ENCODE measurements around the gene NDC1.

NDC1 gene

DNA sequence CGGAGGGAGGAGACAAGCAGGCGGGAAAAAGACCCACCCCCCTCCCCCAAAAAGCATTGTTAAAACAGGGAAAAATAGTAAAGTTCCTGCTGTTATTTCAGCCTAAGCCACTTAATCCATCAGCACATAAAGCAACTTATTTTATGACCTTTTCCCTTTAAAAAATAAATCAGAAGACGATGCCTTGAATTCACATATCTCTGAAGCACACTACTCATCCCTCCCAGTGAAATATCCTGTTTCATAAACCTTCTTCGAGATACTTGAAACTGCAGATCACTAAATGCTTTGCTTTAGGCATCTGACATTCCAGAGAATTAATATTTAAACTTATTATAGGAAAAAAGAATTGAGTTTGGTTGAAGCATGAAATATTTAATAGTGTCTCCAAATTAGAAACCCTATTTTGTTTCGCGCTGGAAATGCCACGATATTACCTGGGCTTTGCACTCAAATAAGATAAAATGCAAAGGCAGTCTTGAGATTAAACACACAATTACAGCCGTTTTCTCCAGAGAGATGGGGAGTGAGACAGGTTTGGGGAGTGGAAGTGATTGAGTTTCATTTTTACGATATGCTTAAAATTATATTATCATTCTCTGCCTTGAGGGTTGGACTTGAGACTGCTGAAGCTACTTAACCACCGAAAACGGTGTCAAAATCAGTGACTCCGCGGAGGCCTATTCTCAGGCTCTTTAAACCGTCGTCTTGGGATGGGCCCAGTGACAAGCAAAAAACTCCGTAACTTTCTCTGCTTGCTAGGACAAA is 108.5 kb downstream of the NDC1 start:
- H3K4me2 ChIP-seq = no peak overlapping the region
- TF ChIP-seq, protein P1, sequence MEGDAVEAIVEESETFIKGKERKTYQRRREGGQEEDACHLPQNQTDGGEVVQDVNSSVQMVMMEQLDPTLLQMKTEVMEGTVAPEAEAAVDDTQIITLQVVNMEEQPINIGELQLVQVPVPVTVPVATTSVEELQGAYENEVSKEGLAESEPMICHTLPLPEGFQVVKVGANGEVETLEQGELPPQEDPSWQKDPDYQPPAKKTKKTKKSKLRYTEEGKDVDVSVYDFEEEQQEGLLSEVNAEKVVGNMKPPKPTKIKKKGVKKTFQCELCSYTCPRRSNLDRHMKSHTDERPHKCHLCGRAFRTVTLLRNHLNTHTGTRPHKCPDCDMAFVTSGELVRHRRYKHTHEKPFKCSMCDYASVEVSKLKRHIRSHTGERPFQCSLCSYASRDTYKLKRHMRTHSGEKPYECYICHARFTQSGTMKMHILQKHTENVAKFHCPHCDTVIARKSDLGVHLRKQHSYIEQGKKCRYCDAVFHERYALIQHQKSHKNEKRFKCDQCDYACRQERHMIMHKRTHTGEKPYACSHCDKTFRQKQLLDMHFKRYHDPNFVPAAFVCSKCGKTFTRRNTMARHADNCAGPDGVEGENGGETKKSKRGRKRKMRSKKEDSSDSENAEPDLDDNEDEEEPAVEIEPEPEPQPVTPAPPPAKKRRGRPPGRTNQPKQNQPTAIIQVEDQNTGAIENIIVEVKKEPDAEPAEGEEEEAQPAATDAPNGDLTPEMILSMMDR (conservative IDR thresholded peaks at IDR 0.05; ENCODE audit: low read depth, low read length) = no peak
- H3K27me3 ChIP-seq (ENCODE audit: insufficient read depth, low read depth) = no peaks in the 10 kb centered on the region
- H3K4me1 ChIP-seq (ENCODE audit: low read depth, poor library complexity, severe bottlenecking) = peaks cover 29% of the 10 kb centered on the region
- peaks cover 10% of the 10 kb centered on the region; the same call in 1 of the 2 replicates for H3K79me2 ChIP-seq (ENCODE audit: insufficient read depth, low read depth)
- H3K9ac ChIP-seq = no peak overlapping the region
- no peak overlapping the region for H3K4me3 ChIP-seq (IDR thresholded peaks at IDR 0.05; ENCODE audit: insufficient read depth, low read depth, low read length)
- no peak overlapping the region for H3K27ac ChIP-seq
- H3K36me3 ChIP-seq (ENCODE audit: insufficient read depth) = no peaks in the 10 kb centered on the region
- no peak overlapping the region for H2AFZ ChIP-seq (ENCODE audit: low read depth)
- no peaks in the 10 kb centered on the region for H4K20me1 ChIP-seq (ENCODE audit: insufficient read depth)

DNA sequence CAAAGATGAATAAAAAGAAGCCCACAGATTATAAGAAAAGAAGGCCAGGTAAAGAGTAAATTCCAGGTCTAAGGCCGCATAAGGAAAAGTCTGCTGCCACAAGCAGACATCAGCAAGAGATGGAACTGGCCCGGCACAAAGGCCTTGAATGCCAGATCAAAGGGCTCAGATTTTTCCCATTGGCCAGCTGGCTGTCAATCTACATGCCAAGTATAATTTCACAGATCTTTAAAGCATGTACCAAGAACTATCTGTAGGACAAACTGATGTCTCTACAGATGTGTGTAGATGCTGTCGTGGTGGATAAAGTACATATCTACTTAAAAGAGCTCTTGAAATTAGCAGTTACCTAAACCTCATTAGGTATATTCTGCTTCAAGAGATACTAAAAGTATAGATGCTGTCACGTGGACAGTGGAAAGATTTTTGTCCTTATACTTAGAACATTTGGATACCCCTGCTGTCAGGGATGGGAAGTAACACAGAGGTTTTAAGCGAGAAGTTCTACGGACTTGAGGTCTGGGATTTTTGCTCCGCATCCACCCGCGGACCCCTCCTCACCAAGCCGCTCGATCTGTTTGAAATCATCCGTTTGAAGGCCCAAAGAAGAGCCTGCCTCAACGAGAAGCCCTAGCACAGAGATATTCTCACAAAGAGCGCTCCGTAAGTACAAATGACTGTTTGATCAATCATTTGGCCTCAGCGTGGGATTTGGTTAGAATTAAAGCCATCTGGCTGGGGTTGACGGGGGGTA is 109.2 kb downstream of the NDC1 start:
- Histone ChIP-seq H3K79me2 (ENCODE audit: insufficient read depth, low read depth) (peaks cover 10% of the 10 kb centered on the region; the same call in 1 of the 2 replicates), H3K4me3 (IDR thresholded peaks at IDR 0.05; ENCODE audit: insufficient read depth, low read depth, low read length) (no peak overlapping the region), H3K4me2 (no peak overlapping the region), H3K36me3 (ENCODE audit: insufficient read depth) (no peaks in the 10 kb centered on the region), H2AFZ (ENCODE audit: low read depth) (no peak overlapping the region), H3K27me3 (ENCODE audit: insufficient read depth, low read depth) (no peaks in the 10 kb centered on the region), H4K20me1 (ENCODE audit: insufficient read depth) (no peaks in the 10 kb centered on the region), H3K9ac (no peak overlapping the region), H3K27ac (no peak overlapping the region), H3K4me1 (ENCODE audit: low read depth, poor library complexity, severe bottlenecking) (peaks cover 21% of the 10 kb centered on the region)
- TF ChIP-seq, protein P1 (conservative IDR thresholded peaks at IDR 0.05; ENCODE audit: low read depth, low read length) = no peak

DNA sequence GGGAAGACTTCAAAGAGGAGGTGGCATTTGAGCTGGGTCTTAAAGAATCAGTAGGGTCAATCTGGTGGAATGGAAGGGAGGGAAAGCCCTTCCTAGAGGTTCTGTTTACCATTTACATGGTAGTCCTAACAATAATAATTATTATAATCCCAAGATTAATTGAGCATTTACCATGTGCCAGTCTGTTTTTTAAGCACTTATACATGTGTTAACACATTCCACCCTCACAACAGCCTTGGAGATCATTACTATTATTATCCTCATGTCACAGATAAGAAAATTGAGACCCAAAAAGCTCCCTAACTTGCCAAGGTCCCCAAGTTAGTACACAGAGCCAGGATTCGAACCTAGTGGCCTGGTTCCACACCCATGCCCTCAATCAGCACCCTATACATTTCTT is 109.9 kb downstream of the NDC1 start:
- Histone ChIP-seq H3K4me1 (ENCODE audit: low read depth, poor library complexity, severe bottlenecking) (peaks cover 14% of the 10 kb centered on the region), H4K20me1 (ENCODE audit: insufficient read depth) (no peaks in the 10 kb centered on the region), H3K27ac (no peak overlapping the region), H3K79me2 (ENCODE audit: insufficient read depth, low read depth) (peaks cover 7% of the 10 kb centered on the region; the same call in 1 of the 2 replicates), H2AFZ (ENCODE audit: low read depth) (no peak overlapping the region), H3K27me3 (ENCODE audit: insufficient read depth, low read depth) (no peaks in the 10 kb centered on the region), H3K36me3 (ENCODE audit: insufficient read depth) (no peaks in the 10 kb centered on the region), H3K4me2 (no peak overlapping the region), H3K4me3 (IDR thresholded peaks at IDR 0.05; ENCODE audit: insufficient read depth, low read depth, low read length) (no peak overlapping the region), H3K9ac (no peak overlapping the region)
- TF ChIP-seq, protein P1 (conservative IDR thresholded peaks at IDR 0.05; ENCODE audit: low read depth, low read length) = no peak

DNA sequence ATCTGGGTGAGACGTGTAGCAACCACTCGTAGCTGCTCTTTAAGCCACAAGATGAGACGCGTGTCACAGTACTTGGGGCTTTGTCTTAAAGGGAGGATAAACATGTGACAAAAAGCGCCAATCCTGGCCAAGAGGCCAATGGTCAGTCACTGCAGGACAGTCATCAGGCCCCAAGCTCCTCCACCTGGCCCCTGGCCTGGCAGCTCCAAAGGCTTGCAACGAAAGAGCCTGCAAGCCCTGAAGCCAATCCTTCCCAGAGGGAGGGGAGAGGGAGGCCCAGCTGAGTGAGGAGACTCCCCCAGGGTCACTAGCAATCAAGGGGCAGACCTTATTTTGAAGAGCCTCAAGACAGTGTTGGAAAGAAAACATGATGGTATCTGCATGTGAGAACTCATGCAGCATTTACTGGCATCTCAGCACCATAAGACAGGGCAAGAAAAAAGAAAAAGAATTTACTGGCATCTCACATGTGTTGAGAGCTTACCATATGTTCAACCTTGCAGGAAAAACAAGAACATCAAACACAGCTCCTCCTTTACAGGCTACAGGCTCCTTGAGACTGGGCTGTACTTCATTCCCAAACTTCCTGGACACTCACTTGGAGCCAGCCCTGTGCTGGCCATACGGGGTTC is 110.5 kb downstream of the NDC1 start:
- H3K4me3 ChIP-seq (IDR thresholded peaks at IDR 0.05; ENCODE audit: insufficient read depth, low read depth, low read length) = no peak overlapping the region
- H3K4me2 ChIP-seq = no peak overlapping the region
- H3K79me2 ChIP-seq (ENCODE audit: insufficient read depth, low read depth) = peaks cover 1% of the 10 kb centered on the region; the same call in 1 of the 2 replicates
- no peaks in the 10 kb centered on the region for H3K36me3 ChIP-seq (ENCODE audit: insufficient read depth)
- TF ChIP-seq, protein P1 (conservative IDR thresholded peaks at IDR 0.05; ENCODE audit: low read depth, low read length) = no peak
- H3K27me3 ChIP-seq (ENCODE audit: insufficient read depth, low read depth) = no peaks in the 10 kb centered on the region
- H3K4me1 ChIP-seq (ENCODE audit: low read depth, poor library complexity, severe bottlenecking) = peaks cover 8% of the 10 kb centered on the region
- no peak overlapping the region for H2AFZ ChIP-seq (ENCODE audit: low read depth)
- H3K27ac ChIP-seq = no peak overlapping the region
- no peaks in the 10 kb centered on the region for H4K20me1 ChIP-seq (ENCODE audit: insufficient read depth)
- no peak overlapping the region for H3K9ac ChIP-seq

Measured in KMS-11 (cell line).